GM19438 (cell line): ENCODE data around the gene MRC2.

Experiments
- ATAC-seq: cut with Tn5 transposase; IDR thresholded peaks from one replicate; pipeline ENCODE4 v1.9.1; 2021; ENCODE audit warnings: low read depth; ENCODE audit not compliant: unreplicated experiment

Gene MRC2

GRCh38 chr17:62657145-62657665 lies 29.7 kb downstream of the MRC2 start:
- no peak for ATAC-seq

- ATAC-seq = no peak
Measured at GRCh38 chr17:62657690-62658089, 30.2 kb downstream of the MRC2 start.

GRCh38 chr17:62658136-62658920 lies 30.9 kb downstream of the MRC2 start:
- no peak for ATAC-seq

- no peak for ATAC-seq
Measured at GRCh38 chr17:62660629-62661118, 33.2 kb downstream of the MRC2 start.

GRCh38 chr17:62661337-62661736 lies 33.9 kb downstream of the MRC2 start:
- no peak for ATAC-seq

GRCh38 chr17:62662855-62663254 lies 35.4 kb downstream of the MRC2 start:
- no peak for ATAC-seq

GRCh38 chr17:62663304-62663703 lies 35.8 kb downstream of the MRC2 start:
- ATAC-seq = no peak

GRCh38 chr17:62664336-62665120 lies 37.1 kb downstream of the MRC2 start:
- no peak for ATAC-seq

GRCh38 chr17:62665599-62665998 lies 38.1 kb downstream of the MRC2 start:
- no peak for ATAC-seq

- no peak for ATAC-seq
Measured at GRCh38 chr17:62666061-62666800, 38.8 kb downstream of the MRC2 start.

- no peak for ATAC-seq
Measured at GRCh38 chr17:62666801-62667591, 39.5 kb downstream of the MRC2 start.

GRCh38 chr17:62668091-62668804 lies 40.8 kb downstream of the MRC2 start:
- no peak for ATAC-seq

GRCh38 chr17:62670202-62670821 lies 42.8 kb downstream of the MRC2 start:
- no peak for ATAC-seq

- no peak for ATAC-seq
Measured at GRCh38 chr17:62671553-62671952, 44.1 kb downstream of the MRC2 start.

GRCh38 chr17:62672957-62673356 lies 45.5 kb downstream of the MRC2 start:
- no peak for ATAC-seq

GRCh38 chr17:62673614-62674362 lies 46.3 kb downstream of the MRC2 start:
- no peak for ATAC-seq

GRCh38 chr17:62674363-62674739 lies 46.9 kb downstream of the MRC2 start:
- ATAC-seq = no peak

GRCh38 chr17:62674841-62675240 lies 47.4 kb downstream of the MRC2 start:
- ATAC-seq = no peak
